DMS153 (cell line): ENCODE results near the gene CHRNE.
A peak's percentile ranks its signal among the peaks of the same experiment; 100 is the strongest.

Experiments used
- DNase-seq: peaks from one replicate; lab custom pipeline; 2025; lab: John Stamatoyannopoulos, UW

Gene CHRNE

DNA sequence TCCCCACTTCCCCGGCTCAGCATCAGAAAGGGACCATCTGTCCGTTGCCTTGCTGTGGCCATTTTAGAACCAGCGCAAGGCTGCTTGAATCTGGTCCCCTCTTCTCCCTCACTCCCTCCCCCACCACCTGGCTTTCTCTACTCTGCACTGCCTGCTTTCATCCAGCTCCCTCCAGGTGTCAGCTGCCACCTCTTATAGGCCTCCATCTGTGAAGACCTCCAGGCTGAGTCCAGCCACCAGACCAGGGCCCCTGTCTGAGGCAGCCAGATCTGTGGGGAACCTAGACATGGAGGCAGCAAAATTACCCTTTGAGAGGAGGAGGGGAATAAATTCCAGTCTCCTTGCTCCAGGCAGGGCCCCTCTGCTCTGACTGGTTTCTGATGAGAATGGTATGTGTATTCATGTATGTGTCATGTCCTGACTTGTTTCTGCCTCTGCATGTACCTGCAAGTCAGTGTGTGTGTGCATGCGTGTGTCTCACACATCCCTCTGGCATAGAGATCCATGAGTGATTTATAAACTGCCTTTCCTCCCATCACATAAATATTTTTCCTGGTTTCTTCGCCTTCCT lies 48.7 kb downstream of the CHRNE start:
- DNase-seq = peak; percentile 40

DNA sequence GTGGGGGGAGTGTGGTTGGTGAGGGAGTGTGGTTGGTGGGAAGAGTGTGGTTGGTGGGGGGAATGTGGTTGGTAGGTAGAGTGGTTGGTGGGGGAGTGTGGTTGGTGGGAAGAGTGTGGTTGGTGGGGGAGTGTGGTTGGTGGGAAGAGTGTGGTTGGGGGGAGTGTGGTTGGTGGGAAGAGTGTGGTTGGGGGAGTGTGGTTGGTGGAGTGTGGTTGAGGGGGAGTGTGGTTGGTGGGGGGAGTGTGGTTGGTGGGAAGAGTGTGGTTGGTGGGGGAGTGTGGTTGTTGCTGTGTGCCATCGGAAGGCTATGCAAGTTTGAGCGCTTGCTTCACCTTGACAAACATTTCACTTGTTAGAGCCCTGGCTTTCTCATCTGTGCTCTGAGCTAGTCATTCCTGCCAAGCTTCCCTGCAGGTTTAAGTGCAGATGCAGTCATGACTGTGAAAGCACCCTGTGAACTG lies 49.7 kb downstream of the CHRNE start:
- DNase-seq = no peak

DNA sequence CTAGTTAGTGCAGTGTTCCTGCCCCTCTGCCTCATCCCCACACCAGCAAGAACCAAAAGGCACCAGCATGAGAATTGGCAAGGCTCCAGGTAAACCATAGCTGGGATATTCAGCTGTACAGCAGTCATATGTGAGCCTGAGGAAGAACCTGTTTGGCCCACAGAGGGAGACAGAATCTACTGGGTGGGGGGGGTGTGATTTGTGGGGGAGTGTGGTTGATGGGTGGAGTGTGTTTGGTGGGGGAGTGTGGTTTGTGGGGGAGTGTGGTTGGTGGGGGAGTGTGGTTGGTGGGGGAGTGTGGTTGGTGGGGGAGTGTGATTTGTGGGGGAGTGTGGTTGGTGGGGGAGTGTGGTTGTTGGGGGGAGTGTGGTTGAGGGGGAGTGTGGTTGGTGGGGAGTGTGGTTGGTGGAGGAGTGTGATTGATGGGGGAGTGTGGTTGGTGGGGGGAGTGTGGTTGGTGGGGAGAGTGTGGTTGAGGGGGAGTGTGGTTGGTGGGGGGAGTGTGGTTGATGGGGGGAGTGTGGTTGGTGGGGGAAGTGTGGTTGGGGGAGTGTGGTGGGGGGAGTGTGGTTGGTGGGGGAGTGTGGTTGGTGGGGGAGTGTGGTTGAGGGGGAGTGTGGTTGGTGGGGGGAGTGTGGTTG lies 50.2 kb downstream of the CHRNE start:
- DNase-seq = no peak

DNA sequence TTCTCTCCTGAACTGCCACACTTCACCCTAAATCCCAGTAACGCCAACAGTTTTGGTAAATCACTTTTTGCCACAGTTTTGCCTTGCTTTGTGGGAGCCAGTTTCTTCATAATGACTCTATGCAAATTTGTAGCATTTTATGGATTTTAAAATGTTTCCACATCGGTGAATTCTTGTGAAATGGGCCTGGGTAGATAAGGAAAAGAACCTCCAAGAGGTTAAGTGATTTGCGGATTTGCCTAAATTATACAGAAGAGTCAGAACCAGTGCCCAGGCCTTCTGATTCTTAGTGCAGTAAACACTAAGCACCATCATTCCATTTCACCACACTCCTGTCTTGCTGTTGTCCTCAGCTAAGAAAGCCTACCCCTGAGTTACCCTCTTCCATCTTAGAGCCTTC lies 51.8 kb downstream of the CHRNE start:
- no peak for DNase-seq

DNA sequence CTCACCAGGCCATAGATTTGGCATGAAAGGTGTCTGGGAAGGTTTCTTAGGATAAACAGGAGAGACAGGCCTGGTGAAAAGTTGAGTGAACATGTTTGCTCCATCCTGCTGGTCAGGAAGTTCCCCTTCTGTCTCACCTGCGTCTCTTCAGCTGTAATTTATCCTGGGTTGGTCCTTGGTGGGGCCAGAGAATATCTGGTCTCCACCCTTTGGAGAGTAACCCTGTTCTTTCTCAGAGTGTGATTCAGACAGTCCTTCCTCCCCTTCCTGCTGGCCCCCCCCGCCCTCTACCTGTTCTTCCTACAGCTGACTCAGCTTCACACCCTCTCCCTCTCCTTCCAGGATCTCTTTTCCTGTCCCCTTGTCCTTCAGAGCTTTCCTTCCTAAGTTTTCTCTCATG lies 52.7 kb downstream of the CHRNE start:
- no peak for DNase-seq

DNA sequence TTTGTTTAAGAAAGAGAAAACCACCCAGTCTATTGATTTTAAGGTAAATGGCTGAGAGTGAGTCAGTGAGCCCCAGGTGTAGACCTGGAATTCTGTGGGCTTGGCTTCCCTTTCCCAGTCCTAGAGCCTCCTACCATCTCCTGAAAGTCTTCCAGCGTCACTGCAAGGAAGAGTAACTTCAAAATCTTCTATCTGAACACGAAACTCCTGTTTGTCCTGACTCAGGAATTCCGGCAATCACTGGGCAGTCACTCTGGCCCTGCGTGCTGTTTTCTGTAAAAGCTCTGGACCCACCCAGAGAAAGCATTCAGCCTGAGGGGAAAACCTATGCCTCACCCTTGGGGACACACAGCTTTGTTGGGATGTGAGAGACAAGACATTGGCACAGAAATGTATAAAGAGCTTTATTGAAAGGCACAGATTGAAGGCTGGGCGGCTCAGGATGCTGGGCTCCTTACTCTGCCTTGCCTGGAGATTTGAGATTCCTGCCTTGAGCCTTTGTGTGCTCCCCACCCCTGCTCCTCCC lies 53.8 kb downstream of the CHRNE start:
- no peak for DNase-seq
